Kidney epithelial cell (primary cell): ENCODE measurements around the gene NALF2. TPM values are rescaled to one million over a fixed set of nuclear protein-coding genes. Genes with fewer than 3 reads are reported as not detected.

ENCODE experiments used
- DNase-seq: peaks from one replicate; pipeline ENCODE4 v3.0.0-alpha.2; 2010; ENCODE audit warnings: low read depth
- H3K27me3 ChIP-seq: 2 replicates; pipeline ENCODE4 v1.6.0; 2011; ENCODE audit warnings: low read length; ENCODE audit not compliant: control insufficient read depth, insufficient read depth
- H3K36me3 ChIP-seq: 2 replicates; pipeline ENCODE4 v1.5.1; 2011; ENCODE audit warnings: low read length; ENCODE audit not compliant: control insufficient read depth, insufficient read depth
- H3K4me3 ChIP-seq: 2 replicates; pipeline ENCODE4 v1.5.1; 2011; ENCODE audit warnings: low read depth, mild to moderate bottlenecking, control low read depth, low read length
- total RNA-seq: library from RNA; depleted of rRNA; stranded (reverse); fragments of >200 nt; gene quantifications from 2 replicates; pipeline ENCODE4 v1.2.3, GENCODE V29; 2015
- TF ChIP-seq, protein P1 (sequence below): IDR thresholded peaks from 2 replicates; pipeline ENCODE4 v1.5.1; 2011; ENCODE audit warnings: mild to moderate bottlenecking, moderate library complexity, low read length, control low read depth, inconsistent platforms; ENCODE audit not compliant: insufficient read depth, poor library complexity, severe bottlenecking

The NALF2 gene
- total RNA-seq, 1 donor from 2014 or later, result 3.6 TPM

DNA sequence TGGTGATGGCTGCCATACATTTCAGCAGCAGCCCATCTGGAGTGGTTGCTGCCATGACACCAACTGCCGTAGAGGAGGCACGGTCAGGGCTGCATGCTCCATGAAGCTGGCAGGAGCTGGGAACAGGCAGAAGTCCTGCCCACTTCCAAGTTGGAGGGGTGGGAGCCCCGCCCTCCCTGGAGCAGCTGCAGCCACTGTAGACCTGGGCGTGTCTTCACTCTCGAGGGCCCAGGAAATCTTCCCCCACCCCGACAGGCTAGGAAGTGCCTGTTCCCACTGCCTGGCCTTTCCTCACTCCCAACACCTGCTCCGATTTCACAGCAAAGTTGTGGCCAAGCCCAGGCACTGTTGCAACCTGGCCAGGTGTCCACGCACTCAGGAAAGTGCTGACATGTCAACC, 42.3 kb downstream of the NALF2 start:
- Histone ChIP-seq H3K36me3 (no peaks in the 10 kb centered on the region), H3K4me3 (no peak overlapping the region), H3K27me3 (no peaks in the 10 kb centered on the region)
- TF ChIP-seq, protein P1, sequence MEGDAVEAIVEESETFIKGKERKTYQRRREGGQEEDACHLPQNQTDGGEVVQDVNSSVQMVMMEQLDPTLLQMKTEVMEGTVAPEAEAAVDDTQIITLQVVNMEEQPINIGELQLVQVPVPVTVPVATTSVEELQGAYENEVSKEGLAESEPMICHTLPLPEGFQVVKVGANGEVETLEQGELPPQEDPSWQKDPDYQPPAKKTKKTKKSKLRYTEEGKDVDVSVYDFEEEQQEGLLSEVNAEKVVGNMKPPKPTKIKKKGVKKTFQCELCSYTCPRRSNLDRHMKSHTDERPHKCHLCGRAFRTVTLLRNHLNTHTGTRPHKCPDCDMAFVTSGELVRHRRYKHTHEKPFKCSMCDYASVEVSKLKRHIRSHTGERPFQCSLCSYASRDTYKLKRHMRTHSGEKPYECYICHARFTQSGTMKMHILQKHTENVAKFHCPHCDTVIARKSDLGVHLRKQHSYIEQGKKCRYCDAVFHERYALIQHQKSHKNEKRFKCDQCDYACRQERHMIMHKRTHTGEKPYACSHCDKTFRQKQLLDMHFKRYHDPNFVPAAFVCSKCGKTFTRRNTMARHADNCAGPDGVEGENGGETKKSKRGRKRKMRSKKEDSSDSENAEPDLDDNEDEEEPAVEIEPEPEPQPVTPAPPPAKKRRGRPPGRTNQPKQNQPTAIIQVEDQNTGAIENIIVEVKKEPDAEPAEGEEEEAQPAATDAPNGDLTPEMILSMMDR, result no peak
- no peak for DNase-seq

DNA sequence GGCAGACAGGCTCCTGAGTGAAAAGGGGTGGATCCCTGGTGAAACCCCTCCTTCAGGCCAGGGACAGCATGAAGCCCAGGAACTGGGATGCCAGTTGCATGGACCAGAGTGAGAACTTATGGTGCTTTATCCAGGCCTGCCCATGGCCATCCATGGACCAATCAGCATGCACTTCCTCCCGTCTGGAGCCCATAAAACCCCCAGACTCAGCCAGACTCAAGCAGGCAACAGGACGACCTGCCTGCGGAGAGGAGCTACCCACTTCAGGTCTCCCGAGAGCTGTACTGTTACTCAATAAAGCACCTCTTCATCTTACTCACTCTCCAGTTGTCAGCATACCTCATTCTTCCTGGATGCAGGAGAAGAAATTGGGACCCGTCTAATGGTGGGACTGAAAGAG, 42.9 kb downstream of the NALF2 start:
- H3K36me3 ChIP-seq, result no peaks in the 10 kb centered on the region
- H3K27me3 ChIP-seq, result no peaks in the 10 kb centered on the region
- TF ChIP-seq, protein P1, result no peak
- H3K4me3 ChIP-seq, result no peak overlapping the region
- no peak for DNase-seq

DNA sequence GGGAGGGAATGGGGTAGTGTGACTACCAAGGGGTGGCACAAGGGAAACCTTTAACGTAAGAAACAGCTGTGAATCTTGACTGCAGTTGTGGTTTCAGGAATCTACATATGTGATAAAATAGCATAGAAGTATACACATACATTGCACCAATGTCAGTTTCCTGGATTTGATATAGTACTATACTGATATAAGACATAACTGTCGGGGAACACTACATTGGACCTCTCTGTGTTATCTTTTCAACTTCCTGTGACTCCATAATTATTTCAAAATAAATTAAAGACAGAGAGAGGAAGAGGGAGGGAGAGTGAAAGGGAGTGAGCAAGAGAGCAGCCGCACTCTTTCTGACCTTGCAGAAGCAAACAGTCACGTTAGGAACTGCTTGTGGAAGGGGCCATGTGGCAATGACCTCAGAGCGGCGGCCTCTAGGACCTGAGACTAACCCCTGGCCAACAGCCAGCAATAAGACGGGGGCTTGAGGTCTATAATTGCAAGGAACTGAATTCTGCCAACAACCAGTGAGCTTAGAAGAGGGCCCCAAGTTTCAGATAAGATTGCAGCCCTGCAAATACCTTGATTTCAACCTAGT, 47.4 kb downstream of the NALF2 start:
- H3K4me3 ChIP-seq, result no peak overlapping the region
- H3K27me3 ChIP-seq, result no peaks in the 10 kb centered on the region
- TF ChIP-seq, protein P1, result no peak
- no peaks in the 10 kb centered on the region for H3K36me3 ChIP-seq
- DNase-seq, result no peak

DNA sequence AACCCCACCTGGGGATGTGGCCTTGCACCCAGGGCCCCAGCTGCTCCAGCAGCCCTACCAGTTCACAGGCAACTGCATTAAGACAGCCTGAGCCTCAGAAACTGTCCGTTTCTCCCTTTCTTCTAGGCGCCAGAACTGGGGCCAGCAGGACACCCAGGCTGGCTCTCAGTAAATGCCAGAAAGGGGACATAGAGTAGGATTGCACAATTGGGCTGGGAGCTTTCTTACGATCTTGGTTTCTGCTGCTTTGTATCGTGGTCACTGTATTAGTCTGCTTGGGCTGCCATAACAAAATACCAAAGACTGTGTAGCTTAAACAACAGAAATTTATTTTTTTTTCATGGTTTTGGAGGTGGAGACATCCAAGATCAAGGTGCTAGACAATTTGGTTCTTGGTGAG, 48.4 kb downstream of the NALF2 start:
- TF ChIP-seq, protein P1, result no peak
- H3K4me3 ChIP-seq, result no peak overlapping the region
- no peaks in the 10 kb centered on the region for H3K27me3 ChIP-seq
- DNase-seq, result no peak
- H3K36me3 ChIP-seq, result no peaks in the 10 kb centered on the region

Other genes with a start within 250 kb of the NALF2 start
- gene EDA, start 111.8 kb downstream of the NALF2 start, total RNA-seq, result 2.5 and 4.1 TPM in 2 replicates